Stomach (tissue), 9 donors: ENCODE measurements around the gene PTPRJ. TPM values are rescaled to one million over a fixed set of nuclear protein-coding genes. Genes with fewer than 3 reads are reported as not detected.

Experiments used
- DNase-seq, 2 donors: peaks; one replicate each; pipeline versions ENCODE4 v3.0.0 to v3.0.0-alpha.2; 2013 to 2019
- H3K27ac ChIP-seq, 5 donors: fragments of 200-600 bp in 4 of 5; sonication (generic) in 4 of 5; one replicate each; pipeline ENCODE4 v1.5.1; 2013 to 2019; ENCODE audit warnings: mild to moderate bottlenecking in 1 of 5, moderate library complexity in 1 of 5
- H3K27me3 ChIP-seq, 3 donors: fragments of 200-600 bp; sonication (generic); one replicate each; pipeline ENCODE4 v1.5.1; 2017 to 2019; ENCODE audit warnings: mixed run types in 1 of 3
- H3K36me3 ChIP-seq, 4 donors: fragments of 200-600 bp; sonication (generic); 1 replicate in 3 of 4; 2 replicates in 1 of 4; pipeline ENCODE4 v1.5.1; 2016 to 2019
- H3K4me1 ChIP-seq, 4 donors: fragments of 200-600 bp; sonication (generic); one replicate each; pipeline ENCODE4 v1.5.1; 2016 to 2019
- H3K4me3 ChIP-seq, 4 donors: fragments of 200-600 bp; sonication (generic) in 3 of 4; one replicate each; pipeline ENCODE4 v1.5.1; 2016 to 2019; ENCODE audit warnings: mild to moderate bottlenecking in 1 of 4
- H3K9me3 ChIP-seq, 4 donors: fragments of 200-600 bp; sonication (generic); one replicate each; pipeline ENCODE4 v1.5.1; 2016 to 2019
- EP300 ChIP-seq: sonication (generic); formaldehyde crosslinking; IDR thresholded peaks from one replicate; pipeline ENCODE4 v1.6.1; 2017; ENCODE audit warnings: antibody characterized with exemption
- POLR2A ChIP-seq, 4 donors: fragments of 450-650 bp; IDR thresholded peaks; one replicate each; pipeline ENCODE4 v1.6.1; 2016; ENCODE audit warnings: antibody characterized with exemption in 4 of 4, control low read depth in 2 of 4, mild to moderate bottlenecking in 1 of 4, moderate library complexity in 1 of 4
- POLR2AphosphoS5 ChIP-seq, 3 donors: sonication (generic); formaldehyde crosslinking; IDR thresholded peaks; one replicate each; pipeline ENCODE4 v1.6.1; 2016; ENCODE audit warnings: antibody characterized with exemption in 3 of 3
- WGBS, 5 donors: extraction: QIAGEN DNeasy Blood & Tissue Kit in 3 of 5; methylation state at CpG; one replicate each; pipeline versions ENCODE4 v1.1.5 to v1.1.7; 2013 to 2018; 5-methylcytosine and 5-hydroxymethylcytosine counted together
- intact Hi-C: fragments of 100-400 bp; cut with DNase I; formaldehyde crosslinking; loops from one replicate; pipeline ENCODE4 v1.15.1; 2023; ENCODE audit warnings: low total_unique reads
- polyA plus RNA-seq, 3 donors: library from polyadenylated mRNA; stranded (reverse); fragments of 200-250 nt; gene quantifications; one replicate each; pipeline ENCODE4 v1.2.3, GENCODE V29; 2013
- total RNA-seq, 5 donors: library from RNA; depleted of rRNA; stranded (reverse); fragments of >200 nt; gene quantifications; one replicate each; pipeline versions ENCODE4 v1.1.0 to v1.2.3, GENCODE V29; 2014 to 2016
- TF ChIP-seq, protein P1 (sequence below), 7 experiments: fragments of 450-650 bp in 4 of 7; fragments of 200-600 bp in 3 of 7; sonication (generic) in 3 of 7; IDR thresholded peaks; one replicate each; pipeline ENCODE4 v1.5.1; 2016 to 2019; ENCODE audit warnings: antibody characterized with exemption in 7 of 7, control low read depth in 2 of 7, mild to moderate bottlenecking in 1 of 7
- donor health status: healthy with polysubstance abuse.
- donor health status: Bipolar disorder and iron deficiency.
- donor health status: healthy.

The PTPRJ gene
- total and polyA plus RNA-seq, 8 donors = 2.6 to 351 (median 20.7) TPM

DNA sequence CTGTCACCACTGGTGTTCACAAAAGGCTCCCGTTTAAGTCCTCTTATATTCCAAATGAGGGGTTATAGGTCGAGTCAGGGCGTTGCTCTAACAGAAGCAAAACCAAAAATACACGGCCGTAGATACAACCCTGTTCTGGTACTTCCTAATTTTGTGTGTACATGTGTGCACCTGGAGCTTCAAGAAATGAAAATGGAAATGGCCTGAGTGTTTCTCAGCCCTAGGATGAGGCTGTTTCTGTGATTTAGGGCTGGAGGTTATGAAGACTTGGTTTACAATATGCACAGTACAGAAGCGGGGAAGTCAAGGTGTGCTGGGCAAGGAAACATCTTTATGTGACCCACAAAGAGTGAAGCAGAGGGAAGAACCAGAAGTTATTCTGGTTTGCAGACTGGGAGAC is 125.8 kb downstream of the PTPRJ start:
- Histone ChIP-seq H3K36me3 (no peaks in the 10 kb centered on the region), H3K9me3 (no peaks in the 10 kb centered on the region), H3K27ac (peak overlapping the region in 2 of 5 donors; percentile 13 to 31), H3K4me1 (peaks cover 36 to 86% (median 39%) of the 10 kb centered on the region in 4 donors), H3K27me3 (no peaks in the 10 kb centered on the region), H3K4me3 (no peak overlapping the region)
- intact Hi-C loops = loop anchor here (10.0 kb wide), 2 partner anchors 61 to 171 kb away; no protein-coding TSS in a partner anchor
- no peak for DNase-seq
- 42 to 71% (median 56%) methylated on average over 6 of the region's 6 CpGs for whole genome bisulfite sequencing, 5 donors
- TF ChIP-seq, protein P1, sequence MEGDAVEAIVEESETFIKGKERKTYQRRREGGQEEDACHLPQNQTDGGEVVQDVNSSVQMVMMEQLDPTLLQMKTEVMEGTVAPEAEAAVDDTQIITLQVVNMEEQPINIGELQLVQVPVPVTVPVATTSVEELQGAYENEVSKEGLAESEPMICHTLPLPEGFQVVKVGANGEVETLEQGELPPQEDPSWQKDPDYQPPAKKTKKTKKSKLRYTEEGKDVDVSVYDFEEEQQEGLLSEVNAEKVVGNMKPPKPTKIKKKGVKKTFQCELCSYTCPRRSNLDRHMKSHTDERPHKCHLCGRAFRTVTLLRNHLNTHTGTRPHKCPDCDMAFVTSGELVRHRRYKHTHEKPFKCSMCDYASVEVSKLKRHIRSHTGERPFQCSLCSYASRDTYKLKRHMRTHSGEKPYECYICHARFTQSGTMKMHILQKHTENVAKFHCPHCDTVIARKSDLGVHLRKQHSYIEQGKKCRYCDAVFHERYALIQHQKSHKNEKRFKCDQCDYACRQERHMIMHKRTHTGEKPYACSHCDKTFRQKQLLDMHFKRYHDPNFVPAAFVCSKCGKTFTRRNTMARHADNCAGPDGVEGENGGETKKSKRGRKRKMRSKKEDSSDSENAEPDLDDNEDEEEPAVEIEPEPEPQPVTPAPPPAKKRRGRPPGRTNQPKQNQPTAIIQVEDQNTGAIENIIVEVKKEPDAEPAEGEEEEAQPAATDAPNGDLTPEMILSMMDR (IDR thresholded peaks at IDR 0.05) = no peak
- no peak for TF ChIP-seq POLR2A (IDR thresholded peaks at IDR 0.05)
- TF ChIP-seq EP300 = no peak
- TF ChIP-seq POLR2AphosphoS5 (IDR thresholded peaks at IDR 0.05) = no peak

GRCh38 chr11:48107188-48107704 is 126.9 kb downstream of the PTPRJ start:
- Histone ChIP-seq H3K36me3 (peaks cover 0 to under 1% (median 0%) of the 10 kb centered on the region in 4 donors), H3K9me3 (no peaks in the 10 kb centered on the region), H3K27me3 (no peaks in the 10 kb centered on the region), H3K4me1 (peaks cover 26 to 79% (median 30%) of the 10 kb centered on the region in 4 donors), H3K4me3 (no peak overlapping the region), H3K27ac (peak overlapping the region in 3 of 5 donors; percentile 2 to 46 (median 31))
- TF ChIP-seq EP300 (no peak), POLR2AphosphoS5 (IDR thresholded peaks at IDR 0.05) (no peak), POLR2A (IDR thresholded peaks at IDR 0.05) (no peak)
- TF ChIP-seq, protein P1 (IDR thresholded peaks at IDR 0.05) = no peak
- intact Hi-C loops = loop anchor here (10.0 kb wide), 2 partner anchors 62 to 172 kb away; no protein-coding TSS in a partner anchor
- 67 to 76% (median 72%) methylated on average over 7 of the region's 7 CpGs for WGBS, 5 donors
- no peak for DNase-seq

DNA sequence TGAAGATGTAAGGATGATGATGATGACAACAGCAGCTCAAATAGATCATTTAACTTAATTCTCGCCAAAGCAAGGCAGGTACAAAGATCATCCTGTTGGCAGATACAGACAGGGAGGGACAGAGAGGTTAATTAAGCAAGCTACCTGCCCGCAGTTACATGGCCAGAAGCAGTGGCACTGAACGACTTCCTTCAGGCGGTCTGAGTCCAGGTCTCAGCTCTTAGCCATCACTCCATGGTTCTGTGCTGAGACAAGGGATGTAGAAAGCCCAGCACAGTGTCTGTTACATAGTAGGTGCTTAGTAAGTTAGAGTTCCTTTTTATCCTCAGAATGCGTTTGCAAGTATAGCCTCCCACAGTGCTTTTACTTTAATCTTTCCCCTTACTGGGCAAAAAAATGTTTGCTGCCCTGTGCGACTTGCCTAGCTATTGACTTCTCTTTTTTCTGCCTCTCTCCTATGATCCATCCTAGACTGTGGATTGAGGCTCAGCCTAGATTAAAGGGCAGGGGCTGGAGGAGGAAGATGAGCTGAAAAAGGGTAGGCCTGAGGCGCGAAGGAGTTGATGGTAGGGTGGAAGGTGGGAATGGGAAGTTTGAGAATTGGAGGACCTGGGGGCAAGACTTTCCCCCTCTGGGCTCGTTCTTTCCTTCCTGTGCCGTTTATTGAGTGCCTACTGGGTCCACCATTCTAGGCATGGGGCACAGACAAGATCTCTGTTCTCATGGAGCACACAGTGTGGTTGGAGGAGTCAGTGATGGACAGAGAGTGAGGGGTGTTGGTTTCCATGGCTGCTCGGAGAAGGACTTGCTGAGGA is 128.1 kb downstream of the PTPRJ start:
- H3K27ac ChIP-seq = peak overlapping the region; percentile 10 to 75 (median 61)
- 76 to 86% (median 80%) methylated on average over 11 of the region's 11 CpGs for WGBS, 5 donors
- intact Hi-C loops = loop anchor here (10.0 kb wide), 2 partner anchors 64 to 174 kb away; no protein-coding TSS in a partner anchor

More for the DNA sequence above, 128.1 kb downstream of the PTPRJ start:
- Histone ChIP-seq H3K27me3 (no peaks in the 10 kb centered on the region), H3K4me3 (no peak overlapping the region), H3K9me3 (no peaks in the 10 kb centered on the region), H3K4me1 (peaks cover 21 to 69% (median 23%) of the 10 kb centered on the region in 4 donors), H3K36me3 (peaks cover 0 to 6% (median 0%) of the 10 kb centered on the region in 4 donors)
- TF ChIP-seq, protein P1 (IDR thresholded peaks at IDR 0.05) = no peak
- TF ChIP-seq POLR2A (IDR thresholded peaks at IDR 0.05) = no peak
- TF ChIP-seq POLR2AphosphoS5 (IDR thresholded peaks at IDR 0.05) = no peak
- TF ChIP-seq EP300 = no peak
- DNase-seq = no peak
